ENCODE measurements around the gene AKAP5. TPM values are rescaled to one million over a fixed set of nuclear protein-coding genes. Genes with fewer than 3 reads are reported as not detected.

AKAP5 gene
- polyA plus RNA-seq, 6 donors from 2014 or later = 0.13 to 0.53 (median 0.31) TPM; not detected in 1

- Mint-ChIP-seq H3K4me1 (peaks cover 28 to 42% (median 39%) of the 10 kb centered on the region in 3 donors), H3K4me3 (peak overlapping the region; percentile 74 to 94 (median 86)), H3K27me3 (no peaks in the 10 kb centered on the region), H3K36me3 (peaks cover 0 to 2% of the 10 kb centered on the region in 2 donors), H3K9me3 (no peaks in the 10 kb centered on the region), H3K27ac (peak overlapping the region in 5 of 6 donors; percentile 11 to 81 (median 66))
- ATAC-seq (ENCODE audit: low read depth in 2 of 2) (peak in 1 of 2 donors; percentile 5), DNase-seq (no peak)
Measured at GRCh38 chr14:64465831-64466554, 694 bp downstream of the AKAP5 start.

GRCh38 chr14:64467101-64467500 is 1.8 kb downstream of the AKAP5 start:
- Mint-ChIP-seq H3K4me1 (peaks cover 27 to 43% (median 39%) of the 10 kb centered on the region in 3 donors), H3K27ac (no peak overlapping the region), H3K27me3 (no peaks in the 10 kb centered on the region), H3K36me3 (no peaks in the 10 kb centered on the region), H3K4me3 (peak overlapping the region in 2 of 8 donors; percentile 84 to 92), H3K9me3 (no peaks in the 10 kb centered on the region)
- no peak for DNase-seq
- ATAC-seq (ENCODE audit: low read depth in 2 of 2) = no peak

- no peaks in the 10 kb centered on the region for H3K36me3 Mint-ChIP-seq
- peaks cover 24 to 38% (median 37%) of the 10 kb centered on the region in 3 donors for H3K4me1 Mint-ChIP-seq
- H3K27me3 Mint-ChIP-seq = no peaks in the 10 kb centered on the region
- H3K9me3 Mint-ChIP-seq = no peaks in the 10 kb centered on the region
- peak overlapping the region in 2 of 6 donors; percentile 15 to 19 for H3K27ac Mint-ChIP-seq
- DNase-seq (no peak), ATAC-seq (ENCODE audit: low read depth in 2 of 2) (no peak)
- H3K4me3 Mint-ChIP-seq = peak overlapping the region in 1 of 8 donors; percentile 84
Measured at GRCh38 chr14:64467566-64467965, 2.3 kb downstream of the AKAP5 start.

- Mint-ChIP-seq H3K4me3 (peak overlapping the region in 1 of 8 donors; percentile 84), H3K27ac (peak overlapping the region in 3 of 6 donors; percentile 19 to 34 (median 19)), H3K4me1 (peaks cover 18 to 30% (median 30%) of the 10 kb centered on the region in 3 donors), H3K9me3 (no peaks in the 10 kb centered on the region), H3K36me3 (no peaks in the 10 kb centered on the region), H3K27me3 (no peaks in the 10 kb centered on the region)
- DNase-seq = no peak
- ATAC-seq (ENCODE audit: low read depth in 2 of 2) = no peak
Measured at GRCh38 chr14:64468451-64468850, 3.2 kb downstream of the AKAP5 start.

GRCh38 chr14:64474041-64474440 is 8.7 kb downstream of the AKAP5 start:
- Mint-ChIP-seq H3K27me3 (no peaks in the 10 kb centered on the region), H3K36me3 (no peaks in the 10 kb centered on the region), H3K27ac (no peak overlapping the region), H3K9me3 (no peaks in the 10 kb centered on the region), H3K4me1 (peaks cover 0 to 2% (median 0%) of the 10 kb centered on the region in 3 donors), H3K4me3 (no peak overlapping the region)
- DNase-seq = no peak
- no peak for ATAC-seq (ENCODE audit: low read depth in 2 of 2)

GRCh38 chr14:64474698-64475097 is 9.4 kb downstream of the AKAP5 start:
- H3K27ac Mint-ChIP-seq = peak overlapping the region in 1 of 6 donors; percentile 56
- H3K9me3 Mint-ChIP-seq = no peaks in the 10 kb centered on the region
- no peak for ATAC-seq (ENCODE audit: low read depth in 2 of 2)
- no peaks in the 10 kb centered on the region for H3K27me3 Mint-ChIP-seq
- H3K36me3 Mint-ChIP-seq = no peaks in the 10 kb centered on the region
- DNase-seq = no peak
- H3K4me1 Mint-ChIP-seq = peaks cover 0 to 2% (median 0%) of the 10 kb centered on the region in 3 donors
- no peak overlapping the region for H3K4me3 Mint-ChIP-seq

- H3K4me3 Mint-ChIP-seq = no peak overlapping the region
- no peaks in the 10 kb centered on the region for H3K27me3 Mint-ChIP-seq
- H3K27ac Mint-ChIP-seq = no peak overlapping the region
- no peak for ATAC-seq (ENCODE audit: low read depth in 2 of 2)
- DNase-seq = no peak
- no peaks in the 10 kb centered on the region for H3K9me3 Mint-ChIP-seq
- H3K36me3 Mint-ChIP-seq = no peaks in the 10 kb centered on the region
- H3K4me1 Mint-ChIP-seq = peaks cover 0 to 2% (median 0%) of the 10 kb centered on the region in 3 donors
Measured at GRCh38 chr14:64475585-64476273, 10.4 kb downstream of the AKAP5 start.

- Mint-ChIP-seq H3K4me1 (peaks cover 0 to 2% (median 0%) of the 10 kb centered on the region in 3 donors), H3K4me3 (no peak overlapping the region), H3K9me3 (no peaks in the 10 kb centered on the region), H3K27ac (no peak overlapping the region), H3K36me3 (no peaks in the 10 kb centered on the region), H3K27me3 (no peaks in the 10 kb centered on the region)
- no peak for ATAC-seq (ENCODE audit: low read depth in 2 of 2)
- DNase-seq = no peak
Measured at GRCh38 chr14:64476438-64476837, 11.1 kb downstream of the AKAP5 start.

- Mint-ChIP-seq H3K36me3 (no peaks in the 10 kb centered on the region), H3K4me3 (no peak overlapping the region), H3K27ac (peak overlapping the region in 2 of 6 donors; percentile 33 to 42), H3K27me3 (no peaks in the 10 kb centered on the region), H3K9me3 (no peaks in the 10 kb centered on the region), H3K4me1 (no peaks in the 10 kb centered on the region)
- ATAC-seq (ENCODE audit: low read depth in 2 of 2) (peak in 1 of 2 donors; percentile 46), DNase-seq (no peak)
Measured at GRCh38 chr14:64478634-64479250, 13.4 kb downstream of the AKAP5 start.

GRCh38 chr14:64488590-64489099 is 23.3 kb downstream of the AKAP5 start:
- Mint-ChIP-seq H3K4me3 (no peak overlapping the region), H3K27ac (peak overlapping the region in 1 of 6 donors; percentile 63), H3K9me3 (no peaks in the 10 kb centered on the region), H3K27me3 (no peaks in the 10 kb centered on the region), H3K4me1 (peaks cover 15 to 23% (median 16%) of the 10 kb centered on the region in 3 donors), H3K36me3 (peaks cover 7 to 19% of the 10 kb centered on the region in 2 donors)
- ATAC-seq (ENCODE audit: low read depth in 2 of 2) (no peak), DNase-seq (no peak)

GRCh38 chr14:64491637-64492036 is 26.3 kb downstream of the AKAP5 start:
- Mint-ChIP-seq H3K4me3 (no peak overlapping the region), H3K4me1 (peaks cover 21 to 26% (median 25%) of the 10 kb centered on the region in 3 donors), H3K36me3 (peaks cover 7 to 14% of the 10 kb centered on the region in 2 donors), H3K27me3 (no peaks in the 10 kb centered on the region), H3K9me3 (no peaks in the 10 kb centered on the region), H3K27ac (peak overlapping the region in 1 of 6 donors; percentile 49)
- ATAC-seq (ENCODE audit: low read depth in 2 of 2) (no peak), DNase-seq (no peak)

- Mint-ChIP-seq H3K4me1 (peaks cover 21 to 32% (median 25%) of the 10 kb centered on the region in 3 donors), H3K36me3 (peaks cover 2 to 10% of the 10 kb centered on the region in 2 donors), H3K4me3 (no peak overlapping the region), H3K27ac (peak overlapping the region in 3 of 6 donors; percentile 24 to 70 (median 28)), H3K9me3 (no peaks in the 10 kb centered on the region), H3K27me3 (no peaks in the 10 kb centered on the region)
- ATAC-seq (ENCODE audit: low read depth in 2 of 2) = no peak
- DNase-seq = no peak
Measured at GRCh38 chr14:64493455-64493854, 28.2 kb downstream of the AKAP5 start.

GRCh38 chr14:64495252-64495651 is 30.0 kb downstream of the AKAP5 start:
- no peak for ATAC-seq (ENCODE audit: low read depth in 2 of 2)

More at GRCh38 chr14:64495252-64495651, 30.0 kb downstream of the AKAP5 start:
- DNase-seq = no peak
- no peak overlapping the region for H3K27ac Mint-ChIP-seq
- H3K9me3 Mint-ChIP-seq = no peaks in the 10 kb centered on the region
- H3K36me3 Mint-ChIP-seq = peaks cover 0 to 7% of the 10 kb centered on the region in 2 donors
- H3K4me1 Mint-ChIP-seq = peaks cover 25 to 40% (median 31%) of the 10 kb centered on the region in 3 donors
- peak overlapping the region in 1 of 8 donors; percentile 6 for H3K4me3 Mint-ChIP-seq
- H3K27me3 Mint-ChIP-seq = no peaks in the 10 kb centered on the region

All from naive B cell (primary cell).